ENCODE measurements around the gene PRR29.
"Not testable (repeated sequence)": the region's sequence is repeated elsewhere in the genome, so short reads cannot be mapped to it uniquely, and the experiment has no call there.

PRR29 gene

DNA sequence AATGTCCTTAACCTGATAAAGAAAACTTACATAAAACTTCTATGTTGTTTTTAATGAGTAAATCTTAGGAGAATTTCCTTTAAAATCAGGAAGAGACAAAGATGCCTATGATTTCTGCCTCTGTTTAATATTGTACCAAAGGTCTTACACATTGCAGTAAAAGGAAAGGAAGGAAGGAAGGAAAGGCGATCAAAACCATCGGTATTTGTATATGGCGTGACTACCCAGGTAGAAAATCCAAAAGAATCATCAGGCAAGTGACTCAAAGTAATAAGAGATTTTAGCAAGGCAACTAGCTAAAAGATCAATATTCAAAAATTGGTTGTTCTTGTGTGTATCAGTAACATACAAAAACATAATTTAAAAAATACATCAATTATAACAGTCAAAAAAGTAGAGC is 18.8 kb downstream of the PRR29 start:
- DNase-seq = no peak

DNA sequence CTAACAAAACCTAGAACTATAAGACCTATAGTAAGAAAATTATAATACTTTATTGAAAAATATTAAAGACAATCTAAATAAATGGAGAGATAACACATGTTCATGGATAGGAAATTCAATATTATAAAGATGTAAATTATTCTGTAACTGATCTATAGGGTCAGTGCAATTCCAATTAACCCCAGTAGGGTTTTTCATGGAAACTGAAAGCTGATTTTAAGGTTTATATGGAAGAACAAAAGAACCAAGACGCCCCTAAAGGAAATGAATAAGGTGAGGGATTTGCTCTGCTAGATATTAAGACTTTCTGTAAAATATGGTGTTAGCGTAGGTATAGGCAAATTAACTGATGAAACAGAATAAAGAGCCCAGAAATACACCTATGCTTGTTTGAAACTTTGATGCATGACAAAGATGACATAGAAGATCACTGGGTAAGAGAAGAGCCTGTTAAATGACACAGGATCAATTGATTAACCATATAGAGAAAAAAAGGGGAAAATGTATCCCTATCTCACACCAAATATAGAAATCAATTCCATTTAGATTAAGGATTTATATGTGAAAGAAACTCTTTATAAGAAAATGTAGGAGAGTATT is 19.3 kb downstream of the PRR29 start:
- no peak for DNase-seq

DNA sequence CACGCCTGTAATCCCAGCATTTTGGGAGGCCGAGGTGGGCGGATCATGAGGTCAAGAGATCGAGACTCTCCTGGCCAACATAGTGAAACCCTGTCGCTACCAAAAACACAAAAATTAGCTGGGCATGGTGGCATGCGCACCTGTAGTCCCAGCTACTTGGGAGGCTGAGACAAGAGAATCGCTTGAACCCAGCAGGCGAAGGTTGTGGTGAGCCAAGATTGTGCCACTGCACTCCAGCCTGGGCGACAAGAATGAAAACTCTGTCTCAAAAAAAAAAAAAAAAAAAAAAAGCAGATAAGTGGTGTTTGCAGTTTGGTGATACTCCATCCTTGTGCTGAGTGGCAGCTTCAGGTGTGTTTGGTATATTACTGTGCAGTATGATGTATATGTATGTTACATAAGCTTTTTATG is 21.4 kb downstream of the PRR29 start:
- DNase-seq = not testable (repeated sequence)

DNA sequence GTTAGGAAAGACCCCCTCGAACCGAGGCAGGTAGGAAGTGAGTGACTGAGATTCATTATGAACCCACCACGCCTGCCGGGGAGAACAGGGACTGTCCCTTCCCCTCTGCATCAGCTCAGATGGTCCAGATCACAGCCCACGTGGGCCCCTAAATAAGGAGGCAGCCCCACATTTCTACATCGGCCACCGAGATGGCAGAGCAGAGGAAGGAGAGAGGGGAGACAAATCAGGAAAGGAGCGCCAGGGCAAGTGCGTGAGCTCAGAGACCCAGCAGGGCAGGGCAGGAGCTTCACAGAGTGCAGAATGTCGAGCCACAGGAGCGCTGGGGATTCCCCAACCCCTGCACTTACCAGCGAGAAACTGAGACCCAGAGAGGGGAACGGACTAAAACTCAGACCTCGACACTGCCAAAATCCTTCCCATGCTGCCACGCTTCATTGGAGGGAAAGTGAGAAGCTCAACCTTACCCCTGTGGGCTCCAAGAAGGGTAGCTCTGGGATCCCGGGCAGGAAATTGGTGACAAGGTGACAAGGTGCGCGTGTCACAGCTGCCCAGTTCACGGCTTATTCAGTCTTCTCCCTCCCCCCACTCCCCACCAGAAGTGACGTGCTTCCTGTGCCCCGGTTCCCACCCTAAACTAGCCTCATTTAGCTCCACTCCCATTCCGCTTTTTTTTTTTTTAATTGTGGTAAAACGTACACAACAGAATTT is 22.1 kb downstream of the PRR29 start, which contains the start of gene ICAM2:
TSS of gene ICAM2 (minus strand) at position 578 of the 711 bp plus-strand sequence. CDS start 13,942 bp downstream, outside the sequence.
- no peak for DNase-seq

DNA sequence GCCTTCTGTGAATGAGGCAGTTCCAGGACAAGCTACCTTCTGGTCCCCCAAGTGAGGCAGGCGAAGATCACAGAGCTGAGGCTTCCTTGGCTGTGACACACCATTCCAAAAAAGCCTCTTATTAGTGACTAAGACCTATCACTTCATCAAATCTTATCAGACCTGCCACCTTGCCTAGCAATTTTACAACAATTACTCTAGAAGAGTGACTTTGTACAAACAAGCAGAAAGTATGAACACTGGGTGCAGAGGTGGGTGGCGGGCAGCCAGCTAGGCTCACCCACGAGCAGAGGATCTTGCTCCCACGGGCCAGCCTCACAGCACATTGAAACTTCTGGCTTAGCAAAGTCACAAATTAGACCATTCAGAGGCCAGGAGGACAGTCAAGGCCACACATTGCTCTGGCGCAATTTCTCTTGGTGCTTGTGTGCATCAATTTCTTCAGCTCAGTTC is 24.5 kb downstream of the PRR29 start:
- no peak for DNase-seq

DNA sequence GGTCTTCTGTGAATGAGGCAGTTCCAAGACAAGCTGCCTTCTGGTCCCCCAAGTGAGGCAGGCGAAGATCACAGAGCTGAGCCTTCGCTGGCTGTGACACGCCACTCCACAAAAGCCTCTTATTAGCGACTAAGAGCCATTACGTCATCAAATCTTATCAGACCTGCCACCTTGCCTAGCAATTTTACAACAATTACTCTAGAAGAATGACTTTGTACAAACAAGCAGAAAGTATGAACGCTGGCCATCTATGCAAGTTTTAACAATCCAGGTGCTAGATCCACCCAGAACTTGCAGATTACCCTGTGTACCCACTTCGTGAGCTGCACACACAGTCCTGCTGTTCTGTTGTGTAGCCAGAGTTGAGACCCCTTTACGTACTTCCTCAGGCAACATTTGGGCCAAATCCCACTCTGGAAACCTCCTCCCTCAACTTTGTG is 26.1 kb downstream of the PRR29 start:
- no peak for DNase-seq

DNA sequence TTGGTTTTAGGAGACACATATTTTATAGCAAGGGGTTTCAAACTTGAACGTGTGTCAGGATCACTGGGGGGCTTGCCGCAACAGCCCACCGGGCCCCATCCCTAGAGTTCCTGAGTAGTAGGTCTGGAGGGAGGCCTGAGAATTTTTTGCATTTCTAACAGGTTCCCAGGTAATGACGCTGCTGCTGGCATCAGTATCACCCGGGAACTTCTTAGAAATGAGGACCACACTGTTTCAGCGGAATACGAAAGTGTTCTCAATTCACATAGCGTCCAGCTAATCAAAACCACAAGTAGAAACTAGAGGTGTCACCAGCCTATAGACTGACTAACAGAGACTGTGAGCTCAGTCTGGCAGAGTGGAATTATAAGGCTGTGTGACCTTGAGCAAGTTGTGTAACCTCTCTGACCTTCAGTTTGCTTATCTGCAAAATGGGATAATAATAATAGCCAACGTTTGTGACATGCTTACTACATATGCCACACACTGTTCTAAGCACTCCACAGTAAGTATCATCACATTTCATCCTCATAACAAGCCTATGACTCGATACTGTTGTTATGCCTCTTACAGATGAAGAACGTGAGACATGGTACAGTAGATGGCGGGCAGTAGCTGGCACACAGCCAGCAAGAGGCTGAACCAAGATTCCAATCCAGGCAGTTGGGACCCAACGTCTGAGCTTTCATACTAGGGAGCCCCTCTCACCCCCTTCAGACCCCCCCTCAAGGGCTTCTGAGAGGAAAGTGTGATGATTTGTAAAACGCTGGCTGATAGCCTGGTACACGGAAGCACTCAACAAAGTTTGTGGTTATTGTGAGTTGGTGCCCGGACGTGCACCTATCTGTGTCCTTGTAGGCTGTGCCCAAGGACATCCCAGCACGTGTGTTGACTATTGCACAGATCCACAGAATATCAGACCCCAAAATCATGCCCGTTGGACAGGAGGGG is 26.9 kb downstream of the PRR29 start:
- no peak for DNase-seq

DNA sequence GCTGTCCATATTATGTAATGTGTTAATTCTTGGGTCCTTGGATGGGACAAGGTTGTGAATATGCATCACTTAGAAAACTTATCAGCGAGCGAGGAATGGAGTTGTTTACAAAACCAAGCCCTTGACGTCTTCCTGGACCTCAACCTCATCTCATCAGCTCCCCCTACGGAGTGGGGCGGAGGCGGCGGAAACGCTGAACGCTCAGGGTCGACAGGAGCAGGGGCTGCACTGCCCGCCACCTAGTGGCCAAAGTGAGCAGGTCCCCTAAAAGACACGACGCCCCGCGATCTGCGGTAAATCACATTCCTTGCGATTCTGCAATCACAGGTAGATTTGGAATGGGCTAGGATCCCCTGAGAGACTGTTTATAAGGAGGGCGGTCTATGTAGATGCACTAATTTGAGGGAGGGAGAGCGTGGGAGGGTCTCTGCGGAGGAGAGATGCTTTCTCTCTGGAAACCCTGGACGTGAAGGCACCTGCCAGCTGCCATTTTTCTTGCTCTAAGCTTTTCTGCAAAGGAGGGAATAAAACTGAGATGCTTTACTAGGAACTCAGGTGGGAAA is 27.7 kb downstream of the PRR29 start:
- no peak for DNase-seq

DNA sequence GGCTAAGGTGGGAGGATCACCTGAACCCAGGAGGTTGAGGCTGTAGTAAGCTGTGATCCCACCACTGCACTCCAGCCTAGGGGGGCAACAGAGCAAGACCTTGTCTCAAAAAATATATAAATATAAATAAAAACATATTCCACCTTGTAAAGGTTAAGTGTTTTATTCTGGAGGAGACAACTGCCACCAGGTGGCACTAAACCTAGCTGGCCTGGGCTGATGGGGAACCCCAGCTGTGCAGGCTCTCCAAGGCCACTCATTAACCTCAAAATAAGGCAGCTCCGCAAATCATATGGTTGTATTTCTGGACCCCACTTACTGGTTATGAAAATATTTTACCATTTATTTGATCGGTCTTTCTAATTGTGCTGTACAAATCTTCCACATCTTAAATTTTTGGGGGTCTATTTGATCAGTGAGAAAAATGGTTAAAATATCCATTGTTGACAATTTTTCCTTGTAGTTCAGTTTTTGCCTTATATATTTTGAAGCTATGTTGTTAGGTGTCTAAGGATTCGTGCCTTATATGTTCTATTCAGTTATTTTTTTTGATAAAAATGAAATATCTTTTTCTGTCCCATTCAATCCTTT is 30.8 kb downstream of the PRR29 start:
- DNase-seq = peak; percentile 65

DNA sequence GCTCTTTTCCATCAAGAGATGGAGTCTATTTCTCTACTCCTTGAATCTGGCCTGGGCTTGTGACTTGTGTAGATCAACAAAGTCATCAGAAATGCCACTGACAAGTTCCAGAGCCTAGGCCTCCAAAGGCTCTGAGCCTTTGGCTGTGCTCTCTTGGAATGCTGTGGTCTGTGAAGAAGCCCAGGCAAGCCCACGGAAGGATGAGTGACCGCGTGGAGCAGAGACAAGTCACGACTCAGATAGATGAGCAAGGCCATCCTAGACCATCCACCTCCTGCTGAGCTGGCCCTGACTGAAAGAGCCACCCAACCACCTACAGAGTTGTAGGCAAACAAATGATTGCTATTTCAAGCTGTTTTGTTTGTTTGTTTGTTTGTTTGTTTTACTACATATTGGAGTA is 33.9 kb downstream of the PRR29 start:
- DNase-seq = no peak

DNA sequence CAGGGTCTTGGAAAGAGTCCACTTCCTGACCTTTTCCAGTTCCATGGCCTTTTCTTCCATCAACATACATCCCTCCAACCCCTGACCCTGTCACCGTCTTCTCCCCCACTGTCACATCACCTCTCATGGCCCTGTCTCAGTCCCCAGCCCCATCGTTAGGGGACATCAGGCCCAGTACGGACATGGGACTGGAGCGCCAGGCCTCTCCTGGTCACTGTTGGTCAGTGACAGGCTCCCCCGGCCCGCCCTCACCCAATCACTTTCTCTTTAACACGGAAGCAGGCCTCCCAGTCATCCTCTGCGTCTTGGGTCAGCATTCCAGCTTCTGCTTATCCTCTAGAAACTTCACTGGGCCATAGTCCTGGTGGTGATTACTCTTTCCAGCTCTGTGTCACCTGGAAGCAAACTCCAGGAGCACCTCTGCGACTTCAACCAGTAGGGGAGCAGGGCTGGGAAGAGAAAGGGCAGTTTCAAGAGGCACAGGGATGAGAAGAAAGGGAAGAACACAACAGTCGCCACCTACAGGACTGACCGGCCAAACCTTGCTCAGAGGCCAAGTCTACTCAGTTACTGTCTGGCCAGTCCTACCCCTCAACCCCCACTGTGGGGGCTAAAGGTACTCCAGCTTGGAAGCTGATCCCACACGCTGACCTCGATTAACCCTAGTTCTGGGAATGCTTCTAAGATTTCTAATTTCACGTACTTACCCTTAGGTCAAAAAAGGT is 38.2 kb downstream of the PRR29 start:
- no peak for DNase-seq

DNA sequence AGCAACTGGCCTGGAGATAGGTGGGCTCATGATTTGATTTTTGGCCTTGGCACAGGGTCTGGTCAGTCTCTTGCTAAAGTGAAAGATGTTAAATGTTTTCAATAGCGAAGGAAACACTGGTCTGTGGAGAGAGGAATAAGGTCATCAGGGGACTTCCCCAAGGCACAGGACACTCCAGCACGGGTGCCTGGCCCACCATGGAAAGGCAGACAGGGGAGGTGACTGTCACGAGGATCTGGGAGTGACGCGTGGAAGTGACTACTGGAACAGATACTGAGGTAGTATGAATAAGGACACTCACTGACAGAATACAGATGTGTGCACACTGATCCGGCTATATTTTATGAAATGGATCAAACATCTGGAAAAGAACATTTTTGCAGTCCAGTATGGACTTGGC is 39.0 kb downstream of the PRR29 start:
- DNase-seq = no peak

DNA sequence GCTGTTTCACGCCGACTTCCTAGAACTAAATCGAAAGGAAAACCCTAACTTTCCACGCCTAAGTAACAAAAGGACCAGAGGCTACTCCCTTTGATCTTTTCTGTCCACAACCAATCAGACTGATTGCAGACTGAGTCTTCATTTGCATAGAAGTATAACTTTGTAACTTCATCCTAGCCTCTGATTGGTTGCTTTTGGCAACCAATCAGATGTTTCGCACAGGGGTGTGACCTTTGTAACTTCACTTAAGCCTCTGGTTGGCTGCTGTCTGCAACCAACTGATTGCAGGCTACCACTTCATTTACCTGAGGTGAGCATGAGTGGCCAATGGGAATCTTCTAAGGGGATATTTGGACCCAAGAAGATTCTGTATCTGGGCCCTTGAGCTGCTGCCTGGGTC is 39.7 kb downstream of the PRR29 start:
- DNase-seq = no peak

DNA sequence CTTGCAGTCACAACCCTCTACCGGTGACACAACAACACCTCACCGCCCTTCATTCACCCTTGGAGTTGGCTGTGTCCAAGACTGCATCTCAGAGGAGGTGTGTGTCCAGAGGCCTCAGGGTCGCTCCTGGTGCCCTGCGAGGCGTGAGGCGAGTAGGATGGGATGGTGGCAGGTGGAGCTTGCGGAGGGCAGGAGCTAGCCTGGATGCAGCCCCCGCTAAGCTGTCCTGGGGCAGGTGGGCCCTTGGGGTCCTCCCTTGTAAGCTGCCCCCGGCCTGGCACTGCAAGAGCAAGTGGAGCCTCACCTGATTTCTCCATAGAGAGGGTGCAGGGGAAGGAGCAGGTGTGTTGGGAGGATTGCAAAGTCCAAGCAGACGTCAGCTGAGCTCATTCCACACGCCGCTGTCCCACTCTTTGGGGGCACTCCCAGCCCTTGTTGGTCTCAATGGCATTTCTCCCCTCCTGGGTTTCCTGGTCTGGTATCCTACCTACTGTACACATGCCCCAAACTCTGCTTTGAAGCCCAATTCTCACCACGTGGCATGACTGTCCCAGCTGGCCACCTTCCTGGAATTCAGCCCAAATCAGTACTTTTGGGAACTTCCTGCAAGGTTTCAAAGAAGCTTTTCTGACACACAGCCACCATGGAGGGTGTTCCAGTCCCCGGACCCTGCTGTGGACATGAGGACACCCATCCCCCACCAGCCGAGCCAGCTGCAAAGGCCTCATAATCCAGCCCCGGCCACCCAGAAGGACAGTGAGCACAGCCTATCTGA is 40.4 kb downstream of the PRR29 start:
- DNase-seq = no peak

DNA sequence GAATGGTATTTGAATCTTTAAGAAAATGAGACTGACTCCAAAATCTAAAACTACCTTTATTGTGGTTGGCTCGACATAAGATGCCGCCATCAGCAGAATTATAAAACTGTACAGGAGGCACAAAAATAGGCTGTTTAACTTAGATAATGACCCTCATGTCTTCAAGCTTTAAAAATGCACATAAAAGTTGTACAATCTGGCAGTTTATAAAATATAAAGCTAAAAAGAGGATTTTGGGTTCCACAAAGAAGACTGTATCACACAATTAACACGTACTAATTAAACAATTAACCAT is 40.9 kb downstream of the PRR29 start:
- no peak for DNase-seq

DNA sequence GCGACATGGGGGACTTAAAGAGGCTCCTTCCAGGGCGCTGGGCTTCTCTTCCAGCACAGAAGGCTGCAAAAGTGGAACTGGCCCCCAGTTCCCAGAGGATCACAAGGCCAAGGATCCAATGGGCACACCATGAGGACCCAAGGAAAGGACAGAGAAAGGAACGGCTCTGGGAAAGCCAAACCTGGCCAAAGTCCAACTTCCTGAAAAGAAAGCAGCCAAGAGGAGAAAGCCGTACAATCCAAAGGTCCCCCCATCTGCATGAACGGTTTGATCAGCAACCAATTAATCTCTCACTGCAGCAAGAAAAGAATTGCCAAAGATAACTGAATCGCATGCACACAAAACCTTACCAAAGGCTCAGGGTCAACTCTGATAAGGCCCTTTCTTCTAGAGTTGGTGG is 42.1 kb downstream of the PRR29 start:
- DNase-seq = no peak

DNA sequence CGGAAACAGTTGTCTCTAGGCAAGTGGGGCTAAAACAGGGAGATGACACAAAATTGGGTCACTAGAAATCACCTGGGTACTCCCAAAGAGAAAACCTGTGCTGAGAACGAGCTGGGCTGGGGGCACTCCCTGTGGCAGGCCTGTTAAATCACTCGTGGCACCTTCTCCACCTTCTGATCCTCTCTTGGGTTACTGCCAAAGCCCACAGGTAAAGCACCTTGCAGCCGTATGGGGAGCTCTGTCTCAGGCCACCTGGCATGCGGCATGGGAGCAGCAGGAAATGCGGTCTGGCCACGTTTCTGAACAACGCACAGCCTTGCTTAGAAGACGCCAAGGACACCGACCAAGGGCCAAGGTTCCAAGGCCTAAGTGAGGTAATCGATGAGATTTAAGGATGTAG is 43.8 kb downstream of the PRR29 start:
- DNase-seq = no peak

DNA sequence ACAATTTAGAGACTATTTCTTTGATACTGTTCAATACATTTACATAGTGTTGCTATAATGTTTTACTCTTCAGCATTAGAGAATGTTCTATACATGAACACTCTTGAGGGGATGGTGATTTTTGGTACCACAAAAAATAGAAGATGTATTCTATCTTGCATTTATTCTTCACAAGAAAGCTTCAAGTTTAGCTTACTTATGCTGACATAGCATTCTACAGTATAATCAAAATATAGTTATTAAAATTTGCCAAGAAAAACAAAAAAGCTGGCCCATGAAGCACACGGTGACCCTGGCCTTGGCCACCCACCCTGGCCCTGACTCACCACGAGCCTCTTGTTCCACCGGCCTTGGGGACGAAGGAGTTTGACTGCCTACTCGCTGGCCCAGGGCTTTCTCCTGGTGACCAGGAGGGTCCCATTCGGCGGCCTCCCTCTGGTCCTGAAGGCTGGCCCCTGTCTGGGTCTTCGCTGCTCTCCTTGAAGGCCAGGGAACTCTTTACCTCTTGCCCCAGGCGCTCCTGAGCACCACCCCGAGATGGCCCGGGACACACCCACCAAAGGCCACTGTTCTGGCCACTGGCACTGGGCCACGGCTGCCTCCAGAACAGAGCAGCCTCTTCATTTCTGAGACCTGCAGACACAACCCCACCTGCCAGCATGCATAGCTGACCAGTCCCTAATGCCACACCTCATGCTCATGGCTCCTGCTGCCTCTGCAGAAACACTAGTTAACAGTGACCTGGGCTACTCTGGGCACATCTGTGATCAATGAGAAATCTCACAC is 44.7 kb downstream of the PRR29 start:
- no peak for DNase-seq

DNA sequence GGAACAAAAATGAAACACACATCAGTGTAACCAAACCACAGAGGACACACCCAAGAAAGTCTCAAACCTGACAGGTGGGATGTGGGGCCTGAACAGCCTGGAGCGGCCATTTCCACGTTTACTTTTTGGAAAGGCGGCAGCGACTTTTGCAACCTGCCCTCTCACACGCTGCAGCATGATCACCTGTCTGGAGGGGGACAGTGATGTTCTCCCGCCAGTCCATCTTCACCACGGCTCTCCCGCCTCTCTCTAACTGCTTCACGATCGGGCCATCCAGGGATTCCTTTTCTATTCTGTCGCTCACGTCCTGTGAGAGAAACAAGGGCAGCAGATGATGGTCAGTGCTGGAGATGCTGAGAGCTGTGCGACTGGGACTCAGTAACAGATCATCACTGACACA is 47.0 kb downstream of the PRR29 start:
- DNase-seq = no peak

DNA sequence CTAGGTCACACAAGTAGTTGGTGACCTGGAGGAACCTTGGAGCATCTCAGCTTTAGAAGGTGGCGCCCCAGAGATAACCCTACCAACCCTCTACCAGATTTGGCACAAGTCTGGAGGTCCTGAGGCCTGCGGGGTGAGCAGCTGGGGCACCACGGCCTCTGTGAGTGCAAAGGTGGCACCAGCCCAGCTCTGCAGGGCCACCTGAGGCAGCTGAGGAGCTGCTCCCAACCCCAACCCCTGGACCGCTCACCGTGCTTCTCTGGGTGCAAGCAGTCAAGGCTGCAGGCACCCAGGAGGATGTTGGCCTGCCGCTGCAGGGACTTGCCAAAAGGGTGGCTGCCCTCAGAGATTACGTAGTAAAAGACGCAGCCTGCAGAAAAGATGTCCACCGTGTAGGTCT is 50.7 kb downstream of the PRR29 start:
- DNase-seq = no peak

DNA sequence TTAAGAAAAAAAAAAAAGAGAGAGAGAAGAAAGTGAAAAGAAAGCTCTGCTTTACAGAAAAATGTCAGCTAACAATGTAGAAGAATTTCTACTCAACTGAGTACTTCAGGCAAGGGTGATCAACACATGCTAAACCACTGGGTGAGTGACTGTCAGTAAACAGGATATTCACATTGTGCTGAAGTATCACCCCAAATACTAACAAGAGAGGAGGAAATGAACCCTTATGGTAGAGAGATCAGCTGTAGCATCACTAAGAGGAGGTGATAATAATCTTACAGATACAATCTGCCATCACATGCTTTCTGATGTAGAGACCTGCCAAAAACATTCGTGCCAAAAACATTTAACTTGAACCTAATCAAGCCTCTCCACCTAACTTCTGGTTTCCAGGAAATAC is 53.0 kb downstream of the PRR29 start:
- no peak for DNase-seq
